SK-MEL-5 (cell line): ENCODE measurements around the gene C1RL. TPM values are rescaled to one million over a fixed set of nuclear protein-coding genes. Genes with fewer than 3 reads are reported as not detected.

Experiments
- DNase-seq: peaks from one replicate; pipeline ENCODE4 v3.0.0-alpha.2; 2016; ENCODE audit warnings: low read depth, low spot score
- in situ Hi-C: cut with HindIII; loops from 2 replicates; pipeline ENCODE4 v1.10.0; 2016; ENCODE audit warnings: low sequenced_read_pairs, high pct_unique_total_duplicates, low pct_unique_long_range_greater_than_20kb
- total RNA-seq: library from RNA; depleted of rRNA; stranded (reverse); fragments of >200 nt; shearing (Covaris generic); gene quantifications from 2 replicates; pipeline ENCODE4 v1.2.3, GENCODE V29; 2014

The C1RL gene
- total RNA-seq, 1 experiment from 2014 or later = 3.8 TPM

GRCh38 chr12:7081037-7081436, 28.0 kb downstream of the C1RL start:
- DNase-seq = no peak
- in situ Hi-C loops = no loop called here

- in situ Hi-C loops = no loop called here
- DNase-seq = no peak
Measured at GRCh38 chr12:7079826-7080125, 29.2 kb downstream of the C1RL start.

GRCh38 chr12:7078163-7078562, 30.9 kb downstream of the C1RL start:
- no peak for DNase-seq
- in situ Hi-C loops = no loop called here

- in situ Hi-C loops = no loop called here
- no peak for DNase-seq
Measured at GRCh38 chr12:7076493-7076892, 32.5 kb downstream of the C1RL start.

GRCh38 chr12:7075939-7076338, 33.1 kb downstream of the C1RL start:
- in situ Hi-C loops = no loop called here
- DNase-seq = no peak

GRCh38 chr12:7075518-7075917, 33.5 kb downstream of the C1RL start:
- DNase-seq = no peak
- in situ Hi-C loops = no loop called here

- no peak for DNase-seq
- in situ Hi-C loops = no loop called here
Measured at GRCh38 chr12:7073946-7074345, 35.1 kb downstream of the C1RL start.

GRCh38 chr12:7072554-7072953, 36.5 kb downstream of the C1RL start:
- in situ Hi-C loops = no loop called here

GRCh38 chr12:7072035-7072434, 37.0 kb downstream of the C1RL start:
- DNase-seq = no peak
- in situ Hi-C loops = no loop called here

More at GRCh38 chr12:7072554-7072953, 36.5 kb downstream of the C1RL start:
- no peak for DNase-seq

GRCh38 chr12:7069386-7069785, 39.6 kb downstream of the C1RL start:
- in situ Hi-C loops = no loop called here

GRCh38 chr12:7068994-7069346, 40.0 kb downstream of the C1RL start:
- in situ Hi-C loops = no loop called here
- DNase-seq = no peak

More at GRCh38 chr12:7069386-7069785, 39.6 kb downstream of the C1RL start:
- no peak for DNase-seq

GRCh38 chr12:7068240-7068993, 40.6 kb downstream of the C1RL start:
- DNase-seq = no peak
- in situ Hi-C loops = no loop called here

- DNase-seq = no peak
- in situ Hi-C loops = no loop called here
Measured at GRCh38 chr12:7067096-7067495, 41.9 kb downstream of the C1RL start.

GRCh38 chr12:7066596-7066995, 42.4 kb downstream of the C1RL start:
- in situ Hi-C loops = no loop called here
- no peak for DNase-seq

- no peak for DNase-seq
- in situ Hi-C loops = no loop called here
Measured at GRCh38 chr12:7065073-7065623, 43.9 kb downstream of the C1RL start.

- DNase-seq = no peak
- in situ Hi-C loops = no loop called here
Measured at GRCh38 chr12:7064516-7064915, 44.5 kb downstream of the C1RL start.

- DNase-seq = no peak
- in situ Hi-C loops = no loop called here
Measured at GRCh38 chr12:7061596-7061995, 47.4 kb downstream of the C1RL start.

GRCh38 chr12:7061138-7061537, 47.9 kb downstream of the C1RL start:
- DNase-seq = no peak
- in situ Hi-C loops = no loop called here

GRCh38 chr12:7060353-7060954, 48.6 kb downstream of the C1RL start, which contains the start of gene C1S:
Gene C1S, plus strand, starts transcription at chr12:7060718. Its CDS starts 1,195 bp downstream, at chr12:7061913.
- in situ Hi-C loops = no loop called here
- peak; percentile 91 for DNase-seq
